ENCODE measurements around the gene MPRIP.
"Not testable (repeated sequence)": the region's sequence is repeated elsewhere in the genome, so short reads cannot be mapped to it uniquely, and the experiment has no call there.

MPRIP gene

DNA sequence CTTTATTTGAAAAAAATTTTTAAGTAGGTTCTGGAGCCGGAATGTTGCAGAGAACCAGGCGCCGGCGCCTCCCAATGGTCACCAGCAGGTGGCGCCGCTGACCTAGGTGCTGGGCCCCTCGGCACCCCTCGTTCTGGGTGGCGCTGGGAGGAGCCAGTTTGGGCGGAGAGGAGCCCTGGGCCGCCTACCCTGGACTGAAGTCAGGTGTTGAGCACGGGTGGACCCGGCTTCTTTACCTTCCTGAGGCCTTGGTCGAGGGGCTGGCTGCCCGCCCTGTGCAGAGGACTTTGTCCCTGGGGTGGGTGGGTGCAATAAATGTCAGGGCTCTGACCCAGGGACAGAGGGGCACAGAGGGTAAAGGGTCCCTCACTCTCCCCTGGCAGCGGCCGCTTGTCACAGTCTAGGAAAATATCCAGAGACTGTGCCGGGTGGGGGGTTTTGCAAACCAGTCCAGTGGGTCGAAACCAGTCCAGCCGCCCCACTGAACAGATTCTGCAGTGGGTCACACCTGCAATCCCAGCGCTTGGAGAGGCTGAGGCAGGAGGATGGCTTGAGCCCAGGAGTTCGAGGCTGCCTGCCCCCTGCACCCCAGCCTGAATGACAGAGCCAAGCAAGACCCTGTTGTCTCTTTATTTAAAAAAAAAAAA lies 40.3 kb upstream of the MPRIP start:
- H3K27ac ChIP-seq: peak overlapping the region; percentile 27; the same call in 1 of the 2 replicates
- TF ChIP-seq, protein P1, sequence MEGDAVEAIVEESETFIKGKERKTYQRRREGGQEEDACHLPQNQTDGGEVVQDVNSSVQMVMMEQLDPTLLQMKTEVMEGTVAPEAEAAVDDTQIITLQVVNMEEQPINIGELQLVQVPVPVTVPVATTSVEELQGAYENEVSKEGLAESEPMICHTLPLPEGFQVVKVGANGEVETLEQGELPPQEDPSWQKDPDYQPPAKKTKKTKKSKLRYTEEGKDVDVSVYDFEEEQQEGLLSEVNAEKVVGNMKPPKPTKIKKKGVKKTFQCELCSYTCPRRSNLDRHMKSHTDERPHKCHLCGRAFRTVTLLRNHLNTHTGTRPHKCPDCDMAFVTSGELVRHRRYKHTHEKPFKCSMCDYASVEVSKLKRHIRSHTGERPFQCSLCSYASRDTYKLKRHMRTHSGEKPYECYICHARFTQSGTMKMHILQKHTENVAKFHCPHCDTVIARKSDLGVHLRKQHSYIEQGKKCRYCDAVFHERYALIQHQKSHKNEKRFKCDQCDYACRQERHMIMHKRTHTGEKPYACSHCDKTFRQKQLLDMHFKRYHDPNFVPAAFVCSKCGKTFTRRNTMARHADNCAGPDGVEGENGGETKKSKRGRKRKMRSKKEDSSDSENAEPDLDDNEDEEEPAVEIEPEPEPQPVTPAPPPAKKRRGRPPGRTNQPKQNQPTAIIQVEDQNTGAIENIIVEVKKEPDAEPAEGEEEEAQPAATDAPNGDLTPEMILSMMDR (conservative IDR thresholded peaks at IDR 0.05): peak; percentile 98

DNA sequence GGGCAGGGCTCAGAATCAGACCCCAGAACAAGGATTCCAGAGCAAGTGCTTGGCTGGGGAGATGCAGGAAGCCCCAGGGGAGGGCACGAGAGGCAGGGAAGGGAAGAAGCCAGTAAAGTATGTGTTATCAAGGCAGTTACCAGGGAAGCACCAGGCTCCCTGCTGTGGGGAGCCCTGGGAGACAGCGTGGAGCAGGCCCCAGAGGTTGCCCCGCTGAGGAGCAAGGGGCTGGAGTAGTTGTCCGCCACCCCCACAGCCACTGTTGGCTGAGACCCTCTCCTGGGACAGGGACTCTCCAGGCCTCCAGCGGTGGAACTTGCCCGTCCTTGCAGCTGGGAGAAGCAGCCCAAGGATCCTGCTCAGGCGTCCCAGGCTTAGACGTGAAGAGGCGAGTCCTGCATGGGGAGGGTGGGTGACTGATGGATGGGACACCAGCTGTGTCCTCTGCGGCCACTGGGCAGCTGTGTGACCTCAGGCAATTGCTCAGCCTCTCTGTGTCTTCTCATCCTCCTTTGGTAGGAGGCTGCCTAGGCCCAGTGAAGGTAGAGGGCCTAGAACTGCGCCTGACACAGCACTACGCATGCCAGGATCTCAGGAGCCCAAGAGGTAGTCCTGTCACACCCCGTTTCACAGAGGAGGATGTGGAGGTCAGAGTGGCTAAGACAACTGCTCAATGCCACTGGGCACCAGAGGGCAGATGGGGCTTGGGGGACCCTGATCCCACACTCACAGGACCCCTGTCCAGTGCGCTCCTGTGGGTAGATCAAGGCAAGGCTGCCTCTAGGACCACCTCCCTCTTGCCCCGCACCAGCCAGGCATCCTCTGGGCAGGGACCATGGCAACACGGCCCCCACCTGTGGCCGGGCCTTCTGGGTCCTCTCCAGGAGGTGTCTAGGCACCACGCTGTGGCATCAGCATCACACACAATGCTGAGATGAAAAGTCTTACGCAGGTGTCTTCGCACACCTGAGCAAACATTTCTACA lies 39.2 kb upstream of the MPRIP start:
- not testable (repeated sequence) for H3K27ac ChIP-seq

DNA sequence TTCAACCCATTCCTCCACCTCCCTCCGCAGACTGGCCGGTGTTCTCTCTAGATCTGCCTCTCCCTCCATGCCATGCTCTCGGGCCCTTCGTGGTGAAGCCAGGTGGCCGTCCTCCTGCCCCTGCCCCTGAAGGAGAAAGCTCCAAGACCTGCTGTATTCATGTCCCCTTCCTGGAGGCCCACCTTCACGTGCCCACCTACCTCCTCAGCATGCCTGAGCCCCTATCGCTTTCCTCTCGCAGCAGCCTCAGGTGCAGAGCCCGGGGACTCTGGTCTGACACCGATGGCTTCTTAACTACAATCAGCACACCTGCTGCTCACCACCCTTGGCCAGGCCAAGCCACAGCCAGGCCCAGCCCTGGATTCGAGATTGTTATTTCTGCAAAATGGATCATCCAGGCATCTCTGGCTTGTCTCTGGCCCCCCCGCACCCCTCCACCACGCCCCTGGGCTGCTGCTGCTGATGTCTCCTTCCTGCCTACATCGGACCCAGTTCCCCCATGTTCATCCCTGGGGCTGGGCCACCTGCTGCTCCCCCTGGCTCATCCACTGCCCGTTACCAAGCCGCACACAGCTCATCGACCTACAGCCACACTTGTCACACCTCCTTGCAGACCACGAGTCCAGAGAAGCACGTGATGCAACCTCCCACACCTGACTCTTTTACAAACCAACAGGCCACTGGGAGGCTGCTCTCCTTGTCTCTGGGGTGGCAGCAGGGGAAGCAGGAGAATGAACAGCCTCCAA lies 37.8 kb upstream of the MPRIP start:
- TF ChIP-seq, protein P1 (conservative IDR thresholded peaks at IDR 0.05): no peak
- H3K27ac ChIP-seq: no peak overlapping the region

DNA sequence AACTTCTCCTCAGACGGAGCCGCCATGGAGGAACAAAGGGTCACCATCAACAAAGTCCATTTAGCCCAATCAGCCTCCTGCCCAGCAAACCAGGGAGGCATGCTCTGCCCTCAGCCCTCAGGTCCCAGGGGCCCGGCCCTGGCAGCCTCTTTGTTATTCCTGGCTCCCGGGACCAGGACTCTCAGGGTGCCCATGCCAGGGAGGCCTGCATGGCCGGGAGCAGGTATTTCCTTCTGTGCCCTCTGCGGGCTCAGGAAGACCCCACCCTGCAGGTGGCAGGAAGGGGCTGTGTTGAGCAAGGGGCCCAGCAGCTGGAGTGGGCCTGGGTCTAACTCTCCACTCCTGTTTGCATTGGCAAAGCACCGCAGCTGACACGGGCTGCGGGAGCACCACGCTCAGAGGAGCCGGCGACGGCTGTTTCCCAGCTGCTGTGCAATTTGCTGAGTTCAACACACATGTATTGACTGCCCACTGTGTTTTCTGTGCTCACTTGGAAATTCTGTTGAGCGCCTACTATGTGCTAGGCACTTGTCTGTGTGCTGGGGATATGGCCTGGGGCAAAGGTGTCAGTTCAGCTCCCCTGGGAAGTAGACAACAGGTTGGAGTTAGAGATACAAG lies 37.2 kb upstream of the MPRIP start:
- not testable (repeated sequence) for H3K27ac ChIP-seq

DNA sequence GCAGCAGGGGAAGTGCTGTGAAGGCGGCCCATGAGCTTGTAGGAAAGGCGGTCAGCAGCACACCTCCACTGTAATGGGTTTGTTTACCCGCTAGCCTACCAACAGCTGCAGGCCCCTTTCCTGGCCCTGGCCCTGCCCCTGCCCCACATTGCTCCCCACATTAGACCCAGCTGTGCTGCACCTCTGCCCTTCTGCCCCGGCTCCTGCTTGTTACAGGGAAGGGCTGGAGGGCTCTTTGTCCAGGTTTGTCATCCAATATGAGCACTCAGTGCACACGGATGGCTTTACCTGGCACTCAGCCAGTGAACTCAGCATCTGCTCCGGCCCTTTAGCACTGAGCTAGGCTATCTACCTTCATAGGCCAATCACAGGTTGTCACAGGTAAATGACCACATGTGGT lies 34.4 kb upstream of the MPRIP start:
- H3K27ac ChIP-seq: not testable (repeated sequence)

DNA sequence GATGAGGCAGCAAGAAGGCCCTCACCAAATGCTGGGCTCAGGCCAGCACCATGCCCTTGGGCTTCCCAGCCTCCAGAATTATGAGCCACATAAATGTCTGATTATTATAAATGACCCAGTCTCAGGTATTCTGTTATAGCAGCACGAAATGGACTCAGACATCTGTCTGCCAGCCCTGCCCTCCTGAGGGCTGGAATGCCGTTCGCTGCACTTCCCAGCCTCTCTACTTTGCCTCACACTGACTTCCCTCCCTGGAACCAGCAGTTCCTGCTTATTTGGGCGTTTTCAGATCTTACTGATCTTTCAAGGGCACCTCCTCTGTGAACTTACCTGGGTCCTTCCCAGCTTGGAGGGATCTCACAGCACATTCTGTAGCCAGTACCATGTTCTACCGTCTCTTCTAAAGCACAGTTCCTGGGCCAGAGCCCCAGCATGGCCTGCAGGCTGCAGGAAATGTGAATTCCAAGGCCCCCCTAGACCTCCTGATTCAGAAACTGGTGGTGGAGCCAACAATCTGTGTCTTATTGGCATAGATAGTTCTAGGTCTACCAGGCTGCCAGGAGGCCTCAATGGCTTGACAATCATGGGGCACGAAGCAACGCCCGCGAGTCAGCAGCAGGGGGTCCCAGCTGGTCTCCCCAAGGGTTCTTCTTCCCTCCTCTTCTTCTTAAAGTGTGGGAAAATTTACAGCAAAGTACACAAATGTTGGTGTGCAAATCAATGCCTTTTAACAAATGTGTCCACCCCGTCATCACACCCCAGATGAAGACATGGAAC lies 33.4 kb upstream of the MPRIP start:
- H3K27ac ChIP-seq: peak overlapping the region; percentile 37; the same call in 1 of the 2 replicates

DNA sequence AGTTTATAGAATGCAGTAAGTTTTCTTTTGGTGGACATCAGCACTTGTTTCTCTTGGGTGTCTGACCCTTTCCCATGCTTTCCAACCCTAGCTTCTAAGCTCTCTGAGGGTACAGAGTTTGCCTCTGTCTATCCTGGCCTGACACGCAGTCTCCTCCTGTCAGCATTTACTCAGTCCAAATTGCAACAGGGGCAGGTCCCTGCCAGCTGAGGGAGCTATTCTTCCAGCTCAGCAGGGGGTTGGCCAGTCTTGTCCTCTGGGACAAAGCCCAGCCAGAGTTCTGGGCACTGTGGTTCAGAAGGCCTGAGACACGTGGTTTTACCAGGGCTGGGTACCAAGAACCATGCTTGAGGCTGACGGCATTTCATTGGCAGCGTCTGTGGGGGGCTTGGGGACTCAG lies 32.3 kb upstream of the MPRIP start:
- H3K27ac ChIP-seq: peak overlapping the region; percentile 37; the same call in 1 of the 2 replicates

DNA sequence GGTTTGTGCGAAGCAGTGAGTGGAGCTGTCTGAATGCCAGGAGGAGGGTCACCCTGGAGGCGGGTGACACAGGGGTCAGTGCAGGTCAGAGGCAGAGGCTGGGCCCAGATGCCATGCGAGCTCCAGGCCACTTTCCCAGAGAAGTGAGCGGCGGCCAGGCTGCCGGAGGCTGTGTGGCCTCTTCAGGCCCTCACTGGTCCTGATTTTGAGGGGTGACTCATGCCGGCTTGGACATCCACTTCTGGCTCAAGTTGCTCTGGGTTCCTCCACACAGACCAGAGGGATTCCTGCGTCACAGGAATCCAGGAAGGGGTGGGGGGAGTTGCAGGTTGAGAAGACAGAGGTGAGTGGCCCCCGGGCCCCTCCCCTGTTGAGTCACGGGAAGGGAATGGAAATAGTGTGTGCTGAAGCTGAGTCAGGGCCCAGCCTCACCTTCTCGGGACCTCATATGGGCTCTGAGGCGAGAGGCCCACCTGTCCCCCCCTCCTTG lies 31.7 kb upstream of the MPRIP start:
- not testable (repeated sequence) for H3K27ac ChIP-seq

DNA sequence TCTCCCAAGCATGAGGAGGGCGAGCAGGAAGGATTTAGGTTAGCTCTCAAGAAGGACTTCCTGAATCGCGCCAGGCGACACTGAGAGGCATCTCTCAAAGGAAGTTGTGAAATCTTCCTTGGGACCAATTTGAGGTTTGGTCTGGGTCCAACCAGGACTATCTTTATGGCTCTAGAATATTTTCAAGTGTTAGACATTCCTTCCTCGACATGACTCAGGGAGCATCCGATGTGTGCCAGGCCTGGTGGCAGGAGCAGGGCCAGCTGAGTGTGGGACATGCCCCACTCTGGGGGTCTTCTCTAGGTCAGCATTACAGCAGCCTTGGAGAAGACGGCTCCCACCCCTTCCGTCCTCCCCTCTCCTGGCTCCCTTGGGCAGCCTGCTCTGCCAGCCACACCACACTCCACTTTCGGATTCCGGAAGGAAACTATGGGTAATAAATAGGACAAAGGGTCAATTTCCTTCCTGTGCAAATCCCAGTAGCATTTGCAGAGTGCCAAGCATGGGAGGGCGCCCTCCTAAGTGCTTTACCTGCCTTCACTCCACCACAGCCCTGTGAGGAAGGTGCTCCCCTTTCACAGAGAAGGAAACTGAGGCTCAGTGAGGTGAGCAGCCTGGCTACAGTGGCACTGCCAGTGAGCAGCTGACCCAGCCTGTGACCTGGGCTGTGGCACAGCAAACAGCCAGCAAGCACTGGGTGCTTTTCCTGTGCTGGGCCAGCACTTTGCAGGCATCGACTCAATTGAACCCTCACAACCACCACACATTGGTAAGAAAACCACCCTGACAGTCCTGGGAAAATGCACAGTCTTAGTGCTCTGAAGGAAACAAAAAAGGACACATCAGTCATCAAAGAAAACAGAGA lies 31.0 kb upstream of the MPRIP start:
- not testable (repeated sequence) for H3K27ac ChIP-seq

DNA sequence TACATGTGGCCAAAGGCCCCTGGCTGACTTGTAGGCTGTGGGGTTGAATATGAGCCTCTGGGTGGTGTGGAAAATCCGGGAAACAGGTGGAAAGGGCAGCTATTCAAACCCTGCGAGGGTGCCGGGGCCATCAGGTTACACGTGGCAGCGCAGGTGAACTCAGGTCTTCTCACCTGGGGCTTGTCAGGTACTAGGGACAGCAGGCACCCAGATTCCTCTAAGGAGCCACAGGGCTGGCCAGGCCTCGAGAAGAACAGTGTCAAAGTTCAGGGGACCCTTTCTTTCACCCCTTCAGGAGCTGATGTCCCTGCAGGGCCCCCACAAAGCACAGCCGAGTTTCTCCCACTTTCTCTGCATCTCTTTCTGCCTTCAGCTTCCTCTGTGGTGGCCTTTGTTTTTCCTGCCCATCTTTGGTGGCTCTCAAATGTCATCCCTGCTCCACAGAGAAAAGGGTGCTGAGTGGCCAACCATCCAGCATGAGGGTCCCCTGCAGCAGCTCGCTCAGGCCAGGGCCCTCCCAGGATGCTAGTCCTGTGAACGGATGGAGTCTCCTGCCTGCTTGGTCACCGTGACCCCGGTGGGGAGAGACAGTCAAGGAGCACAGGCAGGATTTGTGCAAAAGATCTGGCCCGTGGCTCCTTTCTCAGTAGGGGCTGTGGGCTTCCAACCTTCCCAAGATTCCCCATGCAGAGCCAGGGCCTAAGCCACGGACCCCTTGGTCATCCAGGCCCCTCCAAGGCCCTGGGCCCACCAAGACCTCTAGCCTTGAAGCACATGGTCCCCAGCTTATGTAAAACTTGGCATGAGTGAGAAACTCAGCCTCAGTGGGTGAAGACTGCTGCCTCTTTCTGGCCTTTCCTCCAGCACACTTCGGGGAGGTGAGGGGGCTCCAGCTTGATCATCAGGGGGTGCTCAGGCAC lies 28.2 kb upstream of the MPRIP start:
- not testable (repeated sequence) for H3K27ac ChIP-seq

DNA sequence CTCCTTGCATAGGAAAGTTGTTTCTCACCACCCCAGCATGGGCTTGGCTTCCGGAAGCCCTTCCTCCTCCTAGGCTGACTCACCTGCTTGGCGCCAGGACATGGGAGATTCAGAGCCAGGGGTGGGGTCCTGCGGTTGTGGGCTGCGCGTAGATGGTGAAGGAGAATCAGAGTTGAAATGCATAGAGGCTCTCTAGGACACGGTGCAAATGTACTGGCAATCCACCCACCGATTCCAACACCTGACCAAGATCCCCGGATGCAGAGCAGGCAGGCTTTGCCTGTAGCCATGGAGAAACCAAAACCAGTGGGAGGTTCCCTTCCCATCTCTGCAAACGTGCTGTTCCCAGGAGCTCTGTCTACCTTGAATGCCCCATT lies 27.5 kb upstream of the MPRIP start:
- not testable (repeated sequence) for H3K27ac ChIP-seq
